ENCODE measurements around the gene OSBPL5. TPM values are rescaled to one million over a fixed set of nuclear protein-coding genes. Genes with fewer than 3 reads are reported as not detected.

The OSBPL5 gene
- total RNA-seq, 1 donor = 49.7 TPM

DNA sequence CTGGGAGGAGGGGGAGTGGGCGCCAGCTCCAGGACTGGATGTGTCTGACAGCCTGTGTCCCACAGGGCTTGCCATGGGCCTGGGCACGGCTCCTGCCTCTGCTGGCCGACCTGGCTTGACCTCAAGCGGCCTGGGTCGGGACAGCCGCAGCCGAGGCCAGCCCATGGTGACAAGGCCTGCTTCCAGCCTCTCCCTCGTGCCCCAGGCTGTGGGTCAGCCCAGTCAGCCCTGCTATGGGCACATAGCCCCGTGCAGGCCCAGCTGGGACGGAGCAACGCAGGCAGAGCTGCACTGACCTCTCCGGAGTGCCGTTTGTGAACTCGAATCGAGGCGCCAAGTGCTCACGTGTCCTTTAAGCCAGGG lies 17.9 kb downstream of the OSBPL5 start:
- TF ChIP-seq, protein P1, sequence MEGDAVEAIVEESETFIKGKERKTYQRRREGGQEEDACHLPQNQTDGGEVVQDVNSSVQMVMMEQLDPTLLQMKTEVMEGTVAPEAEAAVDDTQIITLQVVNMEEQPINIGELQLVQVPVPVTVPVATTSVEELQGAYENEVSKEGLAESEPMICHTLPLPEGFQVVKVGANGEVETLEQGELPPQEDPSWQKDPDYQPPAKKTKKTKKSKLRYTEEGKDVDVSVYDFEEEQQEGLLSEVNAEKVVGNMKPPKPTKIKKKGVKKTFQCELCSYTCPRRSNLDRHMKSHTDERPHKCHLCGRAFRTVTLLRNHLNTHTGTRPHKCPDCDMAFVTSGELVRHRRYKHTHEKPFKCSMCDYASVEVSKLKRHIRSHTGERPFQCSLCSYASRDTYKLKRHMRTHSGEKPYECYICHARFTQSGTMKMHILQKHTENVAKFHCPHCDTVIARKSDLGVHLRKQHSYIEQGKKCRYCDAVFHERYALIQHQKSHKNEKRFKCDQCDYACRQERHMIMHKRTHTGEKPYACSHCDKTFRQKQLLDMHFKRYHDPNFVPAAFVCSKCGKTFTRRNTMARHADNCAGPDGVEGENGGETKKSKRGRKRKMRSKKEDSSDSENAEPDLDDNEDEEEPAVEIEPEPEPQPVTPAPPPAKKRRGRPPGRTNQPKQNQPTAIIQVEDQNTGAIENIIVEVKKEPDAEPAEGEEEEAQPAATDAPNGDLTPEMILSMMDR (IDR thresholded peaks at IDR 0.05; ENCODE audit: insufficient read depth, low read depth, low read length) = no peak
- no peak overlapping the region for H3K4me3 ChIP-seq (ENCODE audit: low read depth, low read length)
- no peak for DNase-seq (ENCODE audit: low read depth)

DNA sequence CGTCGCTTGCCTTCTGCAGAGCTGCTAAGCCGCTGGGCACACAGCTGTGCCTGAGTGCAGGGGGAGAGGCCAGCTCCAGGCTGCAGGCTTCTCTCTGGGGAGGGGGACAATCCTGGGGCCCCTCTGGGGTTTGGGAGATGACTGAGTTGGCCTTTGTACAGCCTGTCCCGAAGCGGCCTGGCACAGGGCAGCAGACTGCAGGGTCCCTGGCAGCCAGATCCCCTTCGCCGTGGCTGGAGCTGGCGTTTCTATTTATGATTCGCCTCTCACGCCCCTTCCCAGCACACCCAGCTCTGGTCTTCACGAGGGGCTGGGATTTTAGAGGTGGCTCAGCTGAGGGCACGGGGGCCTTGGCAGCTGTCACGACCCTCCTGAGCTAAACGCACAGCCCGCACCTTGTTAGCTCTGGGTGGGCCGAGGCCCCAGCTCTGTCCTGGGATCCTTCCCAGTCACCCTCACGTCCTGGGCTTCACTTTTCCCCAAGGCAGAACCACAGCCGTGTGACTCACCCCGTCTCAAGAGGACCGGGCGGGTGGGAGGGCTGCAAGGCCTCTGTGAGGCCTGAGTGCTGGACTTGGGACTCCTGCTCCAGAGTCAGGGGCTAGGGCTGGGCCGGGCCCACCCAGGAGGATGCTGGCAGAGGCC lies 18.4 kb downstream of the OSBPL5 start:
- peak; percentile 74 for DNase-seq (ENCODE audit: low read depth)
- H3K4me3 ChIP-seq (ENCODE audit: low read depth, low read length) = no peak overlapping the region
- TF ChIP-seq, protein P1 (IDR thresholded peaks at IDR 0.05; ENCODE audit: insufficient read depth, low read depth, low read length) = no peak

DNA sequence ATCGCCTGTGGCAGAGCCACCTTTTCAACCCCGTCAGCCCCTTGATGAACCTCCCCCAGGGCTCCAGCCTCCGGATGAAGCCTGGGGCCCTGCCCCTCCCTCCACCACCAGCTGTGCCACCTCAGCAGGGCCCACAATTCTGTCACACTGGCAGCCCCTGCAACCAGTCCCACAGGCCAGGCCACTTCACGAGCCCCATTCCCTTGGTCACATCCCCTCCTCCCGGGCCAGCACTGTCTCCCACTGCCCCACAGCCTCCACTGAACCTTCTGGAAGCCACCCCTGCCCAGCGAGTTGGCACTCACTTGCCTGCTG lies 19.9 kb downstream of the OSBPL5 start:
- TF ChIP-seq, protein P1 (IDR thresholded peaks at IDR 0.05; ENCODE audit: insufficient read depth, low read depth, low read length) = no peak
- no peak overlapping the region for H3K4me3 ChIP-seq (ENCODE audit: low read depth, low read length)
- DNase-seq (ENCODE audit: low read depth) = no peak

DNA sequence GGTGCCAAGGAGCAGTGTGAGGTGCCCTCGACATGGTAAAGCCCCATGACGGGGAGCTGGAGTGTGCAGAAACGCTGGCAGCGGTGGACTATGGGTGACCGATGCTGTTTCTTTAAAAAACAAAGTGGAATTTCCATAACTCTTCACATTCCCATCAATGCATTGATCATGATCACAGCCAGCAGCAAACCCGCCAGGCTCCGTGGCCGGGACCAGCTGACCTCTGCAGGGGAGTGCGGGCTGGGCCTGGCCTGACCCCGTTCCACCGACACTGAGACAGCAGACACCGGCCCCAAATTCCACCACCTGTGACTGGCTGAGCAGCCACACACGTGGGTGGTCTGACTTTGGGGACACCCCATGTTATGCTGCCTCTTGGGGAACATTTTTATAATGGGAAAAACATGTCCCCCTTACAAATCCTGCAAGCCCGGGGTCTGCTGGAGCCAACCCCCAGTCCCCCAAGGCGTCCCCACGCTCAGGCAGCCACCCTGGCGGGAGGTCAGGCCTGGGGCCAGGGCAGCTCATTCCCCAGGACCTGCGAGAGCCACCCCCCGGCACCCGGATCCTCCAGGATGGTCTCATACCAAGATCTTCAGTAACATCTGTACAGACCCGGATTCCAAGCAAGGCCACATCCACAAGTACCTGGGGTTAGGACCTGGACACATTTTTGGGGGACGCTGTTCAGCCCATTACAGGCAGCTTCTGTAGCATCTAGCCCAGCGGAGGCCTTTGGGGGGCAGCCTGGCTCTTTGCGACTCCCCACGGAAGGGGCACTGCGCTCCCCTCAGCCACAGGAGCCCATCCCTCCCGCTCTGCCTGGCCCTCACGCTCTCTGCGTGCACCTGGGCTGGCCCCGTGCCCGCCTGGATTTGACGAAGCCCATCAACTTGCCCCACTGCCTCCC lies 20.6 kb downstream of the OSBPL5 start:
- no peak for DNase-seq (ENCODE audit: low read depth)
- TF ChIP-seq, protein P1 (IDR thresholded peaks at IDR 0.05; ENCODE audit: insufficient read depth, low read depth, low read length) = no peak

DNA sequence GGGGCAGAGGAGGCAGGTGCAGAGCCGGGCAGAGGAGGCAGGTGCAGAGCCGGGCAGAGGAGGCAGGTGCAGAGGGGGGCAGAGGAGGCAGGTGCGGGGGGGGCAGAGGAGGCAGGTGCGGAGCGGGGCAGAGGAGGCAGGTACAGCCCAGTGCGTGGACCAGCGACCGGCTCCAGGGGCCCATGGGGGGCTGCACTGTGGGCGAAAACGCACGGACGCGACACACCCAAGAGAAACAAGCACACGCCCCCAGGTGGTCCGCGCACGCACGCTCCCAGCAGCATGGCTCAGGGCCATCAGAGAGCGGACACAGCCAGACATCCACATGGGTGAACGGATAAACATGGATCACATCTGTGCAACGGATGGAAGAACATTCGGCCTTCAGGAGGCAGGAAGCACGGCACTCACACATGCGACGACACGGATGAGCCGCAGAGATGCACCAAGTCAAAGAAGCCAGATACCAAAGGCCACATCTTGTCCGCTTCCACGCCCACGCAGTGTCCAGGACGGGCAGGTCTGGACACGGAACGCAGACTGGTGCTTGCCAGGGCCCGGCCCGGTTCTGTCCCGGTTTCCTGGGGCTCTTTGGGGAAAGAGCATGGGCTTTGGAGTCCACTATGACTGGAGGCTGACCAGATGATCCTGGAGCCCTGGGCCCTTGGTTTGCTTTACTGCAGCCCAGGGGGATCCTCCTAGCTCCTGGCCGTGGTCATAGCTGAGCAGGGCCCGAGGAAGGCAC lies 21.8 kb downstream of the OSBPL5 start:
- DNase-seq (ENCODE audit: low read depth) = no peak
- TF ChIP-seq, protein P1 (IDR thresholded peaks at IDR 0.05; ENCODE audit: insufficient read depth, low read depth, low read length) = no peak

More for the DNA sequence above, 20.6 kb downstream of the OSBPL5 start:
- H3K4me3 ChIP-seq (ENCODE audit: low read depth, low read length) = no peak overlapping the region

DNA sequence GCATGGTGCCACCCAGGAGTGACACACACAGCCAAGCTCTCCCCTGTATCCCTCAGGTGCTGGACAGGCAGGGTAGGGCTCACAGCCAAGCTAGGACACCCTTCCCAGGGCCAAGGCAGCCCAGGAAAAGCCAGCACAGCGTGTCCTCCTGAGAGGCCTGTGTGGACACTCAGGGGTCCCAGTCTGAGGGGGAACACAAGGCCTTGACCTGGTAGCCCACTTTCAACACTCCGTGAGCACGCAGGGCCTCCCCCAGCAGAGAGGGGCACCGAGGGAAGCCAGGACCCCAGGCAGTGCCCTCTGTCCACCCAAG lies 24.9 kb downstream of the OSBPL5 start:
- DNase-seq (ENCODE audit: low read depth) = no peak
- H3K4me3 ChIP-seq (ENCODE audit: low read depth, low read length) = no peak overlapping the region
- TF ChIP-seq, protein P1 (IDR thresholded peaks at IDR 0.05; ENCODE audit: insufficient read depth, low read depth, low read length) = no peak

More for the DNA sequence above, 21.8 kb downstream of the OSBPL5 start:
- H3K4me3 ChIP-seq (ENCODE audit: low read depth, low read length) = no peak overlapping the region

All from fibroblast of villous mesenchyme (primary cell).